CD14-positive monocyte (primary cell): ENCODE measurements around the gene OGN. TPM values are rescaled to one million over a fixed set of nuclear protein-coding genes. Genes with fewer than 3 reads are reported as not detected.

ENCODE experiments used
- DNase-seq, 3 donors: peaks; one replicate each; pipeline ENCODE4 v3.0.0-alpha.2; 2011 to 2022
- H2AFZ ChIP-seq: 2 replicates; pipeline ENCODE4 v1.6.0; 2012; ENCODE audit warnings: mild to moderate bottlenecking, low read depth, low read length, inconsistent platforms; ENCODE audit not compliant: insufficient read depth, poor library complexity, severe bottlenecking
- H3K27ac ChIP-seq, 2 donors: 1 replicate in 1 of 2; 2 replicates in 1 of 2; pipeline ENCODE4 v1.5.1; 2012 to 2013; ENCODE audit warnings: low read length in 2 of 2, control low read depth in 1 of 2, inconsistent platforms in 1 of 2, low read depth in 1 of 2, mild to moderate bottlenecking in 1 of 2
- H3K27me3 ChIP-seq, 2 donors: one replicate each; pipeline versions ENCODE4 v1.6.0 to v1.6.1; 2011 to 2013; ENCODE audit warnings: low read length in 2 of 2; ENCODE audit not compliant: control insufficient read depth in 2 of 2, insufficient read depth in 2 of 2
- H3K36me3 ChIP-seq, 2 donors: replicated peaks in 1 of 2; 1 replicate in 1 of 2; 2 replicates in 1 of 2; pipeline versions ENCODE4 v1.5.1 to v1.6.1; 2012 to 2013; ENCODE audit warnings: low read length in 2 of 2, control low read depth in 1 of 2, inconsistent platforms in 1 of 2, mild to moderate bottlenecking in 1 of 2; ENCODE audit not compliant: insufficient read depth in 2 of 2, control insufficient read depth in 1 of 2
- H3K4me1 ChIP-seq, 2 donors: 1 replicate in 1 of 2; 2 replicates in 1 of 2; pipeline versions ENCODE4 v1.5.1 to v1.6.1; 2012 to 2013; ENCODE audit warnings: low read length in 2 of 2, control low read depth in 1 of 2, inconsistent platforms in 1 of 2, mild to moderate bottlenecking in 1 of 2, moderate library complexity in 1 of 2; ENCODE audit not compliant: insufficient read depth in 2 of 2, control insufficient read depth in 1 of 2
- H3K4me2 ChIP-seq: replicated peaks from 2 replicates; pipeline ENCODE3; 2012; ENCODE audit warnings: low read length, moderate library complexity, mild to moderate bottlenecking; ENCODE audit not compliant: poor library complexity, severe bottlenecking; ENCODE audit errors: extremely low read depth
- H3K4me3 ChIP-seq, 3 experiments: fragments of 200-600 bp in 1 of 3; sonication (generic) in 1 of 3; replicated peaks in 1 of 3; 1 replicate in 2 of 3; 2 replicates in 1 of 3; pipeline ENCODE4 v1.5.1; 2011 to 2013; ENCODE audit warnings: low read length in 3 of 3, mild to moderate bottlenecking in 3 of 3, control low read depth in 2 of 3, low read depth in 2 of 3, inconsistent platforms in 1 of 3, moderate library complexity in 1 of 3
- H3K79me2 ChIP-seq: 2 replicates; pipeline ENCODE4 v1.6.0; 2012; ENCODE audit warnings: mild to moderate bottlenecking, control low read depth, inconsistent platforms, low read length, moderate library complexity; ENCODE audit not compliant: insufficient read depth
- H3K9ac ChIP-seq: 2 replicates; pipeline ENCODE4 v1.6.0; 2017; ENCODE audit warnings: low read length, mild to moderate bottlenecking; ENCODE audit not compliant: insufficient read depth, poor library complexity, severe bottlenecking
- H3K9me3 ChIP-seq, 2 donors: replicated peaks in 1 of 2; 1 replicate in 1 of 2; 2 replicates in 1 of 2; pipeline versions ENCODE4 v1.5.1 to v1.6.1; 2012 to 2013; ENCODE audit warnings: low read length in 2 of 2, control low read depth in 1 of 2; ENCODE audit not compliant: control insufficient read depth in 1 of 2, insufficient read depth in 1 of 2
- H4K20me1 ChIP-seq: 2 replicates; pipeline ENCODE4 v1.6.0; 2012; ENCODE audit warnings: mild to moderate bottlenecking, low read length, control low read depth, moderate library complexity; ENCODE audit not compliant: insufficient read depth
- H3K27ac Mint-ChIP-seq, 7 donors: one replicate each; pipeline ENCODE4 v1.8.0; 2020; ENCODE audit warnings: mild to moderate bottlenecking in 7 of 7, mixed read lengths in 7 of 7, moderate library complexity in 6 of 7, inconsistent platforms in 2 of 7
- H3K27me3 Mint-ChIP-seq, 3 donors: one replicate each; pipeline ENCODE4 v1.8.0; 2021 to 2022; ENCODE audit warnings: low read depth in 3 of 3, mild to moderate bottlenecking in 3 of 3, mixed read lengths in 3 of 3, moderate library complexity in 3 of 3, inconsistent platforms in 1 of 3
- H3K36me3 Mint-ChIP-seq, 2 donors: one replicate each; pipeline ENCODE4 v1.8.0; 2020; ENCODE audit warnings: mixed read lengths in 2 of 2, inconsistent platforms in 1 of 2, mild to moderate bottlenecking in 1 of 2
- H3K4me1 Mint-ChIP-seq: one replicate; pipeline ENCODE4 v1.8.0; 2020; ENCODE audit warnings: mild to moderate bottlenecking, mixed read lengths
- H3K4me3 Mint-ChIP-seq, 2 donors: one replicate each; pipeline ENCODE4 v1.8.0; 2020; ENCODE audit warnings: mild to moderate bottlenecking in 2 of 2, mixed read lengths in 2 of 2, moderate library complexity in 1 of 2
- H3K9me3 Mint-ChIP-seq, 7 donors: one replicate each; pipeline ENCODE4 v1.8.0; 2020 to 2022; ENCODE audit warnings: mixed read lengths in 7 of 7, mild to moderate bottlenecking in 6 of 7, moderate library complexity in 6 of 7, inconsistent platforms in 2 of 7
- WGBS: methylation state at CpG from one replicate; pipeline ENCODE4 v1.1.5; 2013; ENCODE audit warnings: missing lambda C conversion rate; ENCODE audit not compliant: insufficient coverage; 5-methylcytosine and 5-hydroxymethylcytosine counted together
- intact Hi-C, 2 donors: fragments of 100-400 bp; cut with micrococcal nuclease; formaldehyde crosslinking; loops; one replicate each; pipeline versions ENCODE4 v1.15.0 to v1.15.1; 2023
- polyA plus RNA-seq, 3 donors: library from polyadenylated mRNA; depleted of rRNA in 1 of 3; unstranded in 2 of 3; stranded (reverse) in 1 of 3; fragments of 300-500 nt in 2 of 3; fragments of >200 nt in 1 of 3; fragmentation: Illumina TruSeq in 2 of 3; gene quantifications; 1 replicate in 2 of 3; 2 replicates in 1 of 3; pipeline ENCODE4 v1.2.3, GENCODE V29; 2012 to 2021
- TF ChIP-seq, protein P1 (sequence below): fragments of 200-600 bp; IDR thresholded peaks from one replicate; pipeline ENCODE4 v1.8.0; 2022; ENCODE audit warnings: antibody characterized with exemption, mild to moderate bottlenecking

Gene OGN
- polyA plus RNA-seq, 3 donors = not detected

DNA sequence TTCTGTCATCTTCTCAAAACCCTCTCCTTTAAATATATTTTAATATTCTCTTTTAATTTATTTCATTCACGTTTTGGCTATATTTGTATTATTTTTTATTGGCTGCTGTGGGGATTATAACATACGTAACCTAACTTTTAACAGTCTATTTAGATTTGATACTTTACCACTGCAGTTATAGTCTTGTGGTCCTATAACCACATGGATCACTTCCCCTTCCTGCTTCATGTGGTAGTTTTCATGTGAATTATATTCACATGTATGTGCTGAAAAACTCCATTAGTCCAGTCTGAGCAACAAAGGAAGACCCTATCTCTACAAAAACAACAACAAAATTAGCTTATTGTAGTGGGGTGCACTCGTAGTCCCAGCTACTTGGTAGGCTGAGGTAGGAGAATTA, 44.3 kb downstream of the OGN start:
- Mint-ChIP-seq H3K4me3 (no peak overlapping the region), H3K36me3 (peaks cover 9 to 26% of the 10 kb centered on the region in 2 donors), H3K9me3 (peaks cover 5 to 22% (median 18%) of the 10 kb centered on the region in 7 donors), H3K27ac (peak overlapping the region in 3 of 7 donors; percentile 11 to 19 (median 12)), H3K4me1 (peaks cover 9% of the 10 kb centered on the region), H3K27me3 (no peaks in the 10 kb centered on the region)
- Histone ChIP-seq H3K36me3 (peaks cover 0 to 5% of the 10 kb centered on the region in 2 donors), H2AFZ (peak overlapping the region; percentile 61), H3K4me1 (peaks cover 4 to 6% of the 10 kb centered on the region in 2 donors), H3K4me2 (no peak overlapping the region), H3K79me2 (no peaks in the 10 kb centered on the region), H3K4me3 (no peak overlapping the region), H3K9ac (no peak overlapping the region), H3K27ac (no peak overlapping the region), H3K9me3 (peaks cover 4 to 5% of the 10 kb centered on the region in 2 donors), H3K27me3 (no peaks in the 10 kb centered on the region), H4K20me1 (no peaks in the 10 kb centered on the region)
- TF ChIP-seq, protein P1, sequence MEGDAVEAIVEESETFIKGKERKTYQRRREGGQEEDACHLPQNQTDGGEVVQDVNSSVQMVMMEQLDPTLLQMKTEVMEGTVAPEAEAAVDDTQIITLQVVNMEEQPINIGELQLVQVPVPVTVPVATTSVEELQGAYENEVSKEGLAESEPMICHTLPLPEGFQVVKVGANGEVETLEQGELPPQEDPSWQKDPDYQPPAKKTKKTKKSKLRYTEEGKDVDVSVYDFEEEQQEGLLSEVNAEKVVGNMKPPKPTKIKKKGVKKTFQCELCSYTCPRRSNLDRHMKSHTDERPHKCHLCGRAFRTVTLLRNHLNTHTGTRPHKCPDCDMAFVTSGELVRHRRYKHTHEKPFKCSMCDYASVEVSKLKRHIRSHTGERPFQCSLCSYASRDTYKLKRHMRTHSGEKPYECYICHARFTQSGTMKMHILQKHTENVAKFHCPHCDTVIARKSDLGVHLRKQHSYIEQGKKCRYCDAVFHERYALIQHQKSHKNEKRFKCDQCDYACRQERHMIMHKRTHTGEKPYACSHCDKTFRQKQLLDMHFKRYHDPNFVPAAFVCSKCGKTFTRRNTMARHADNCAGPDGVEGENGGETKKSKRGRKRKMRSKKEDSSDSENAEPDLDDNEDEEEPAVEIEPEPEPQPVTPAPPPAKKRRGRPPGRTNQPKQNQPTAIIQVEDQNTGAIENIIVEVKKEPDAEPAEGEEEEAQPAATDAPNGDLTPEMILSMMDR = no peak
- intact Hi-C loops = no loop called here
- WGBS = no CpG with 5 or more reads among the region's 3 CpGs
- DNase-seq = no peak

DNA sequence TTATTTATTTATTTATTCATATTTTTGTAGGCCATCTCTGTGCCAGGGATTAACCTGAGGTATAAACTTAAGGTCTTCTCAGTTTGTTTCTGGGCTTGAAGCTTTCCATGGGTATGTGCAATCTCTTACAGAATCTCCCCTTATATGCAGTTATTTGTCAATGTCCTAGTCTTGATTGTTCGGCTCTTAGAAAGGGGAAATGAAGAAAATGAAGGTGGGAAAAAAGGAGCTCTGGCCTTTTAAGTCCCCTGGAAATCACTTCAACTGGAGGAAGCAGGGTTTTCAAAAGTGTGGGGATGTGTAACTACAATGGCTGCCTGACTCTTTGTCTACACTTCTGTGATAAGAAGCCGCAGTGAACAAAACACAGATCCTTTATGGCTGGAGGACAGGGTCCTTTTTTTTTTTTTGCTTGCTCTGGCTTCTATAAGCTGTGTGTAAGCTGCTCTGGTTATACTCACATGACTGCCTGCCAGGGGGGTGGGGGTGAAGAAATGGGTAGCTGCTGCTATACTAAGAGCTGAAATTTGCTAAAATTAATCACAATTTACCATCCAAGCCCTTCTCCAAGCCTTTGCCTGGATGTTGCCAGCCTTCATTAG, 44.9 kb downstream of the OGN start:
- H3K36me3 ChIP-seq = peaks cover 0 to 7% of the 10 kb centered on the region in 2 donors
- Mint-ChIP-seq H3K4me3 (no peak overlapping the region), H3K4me1 (peaks cover 9% of the 10 kb centered on the region), H3K36me3 (peaks cover 13 to 29% of the 10 kb centered on the region in 2 donors), H3K27me3 (no peaks in the 10 kb centered on the region), H3K27ac (peak overlapping the region in 4 of 7 donors; percentile 10 to 64 (median 40)), H3K9me3 (peaks cover 9 to 28% (median 23%) of the 10 kb centered on the region in 7 donors)
- no peak overlapping the region for H3K4me3 ChIP-seq
- 30% methylated on average over 2 of the region's 2 CpGs for WGBS
- H3K4me1 ChIP-seq = peaks cover 4 to 6% of the 10 kb centered on the region in 2 donors
- H3K79me2 ChIP-seq = no peaks in the 10 kb centered on the region
- H2AFZ ChIP-seq = no peak overlapping the region
- intact Hi-C loops = no loop called here
- H3K9me3 ChIP-seq = peaks cover 10 to 11% of the 10 kb centered on the region in 2 donors
- no peak overlapping the region for H3K27ac ChIP-seq
- no peaks in the 10 kb centered on the region for H4K20me1 ChIP-seq
- TF ChIP-seq, protein P1 = no peak
- no peak overlapping the region for H3K9ac ChIP-seq
- H3K4me2 ChIP-seq = no peak overlapping the region
- DNase-seq = no peak
- H3K27me3 ChIP-seq = no peaks in the 10 kb centered on the region
